Kidney capillary endothelial cell (primary cell): Measurements from ENCODE around the gene ZYX.

Experiments
- DNase-seq: peaks from one replicate; pipeline ENCODE4 v3.0.0-alpha.2; 2018; ENCODE audit warnings: low spot score

ZYX gene, protein sequence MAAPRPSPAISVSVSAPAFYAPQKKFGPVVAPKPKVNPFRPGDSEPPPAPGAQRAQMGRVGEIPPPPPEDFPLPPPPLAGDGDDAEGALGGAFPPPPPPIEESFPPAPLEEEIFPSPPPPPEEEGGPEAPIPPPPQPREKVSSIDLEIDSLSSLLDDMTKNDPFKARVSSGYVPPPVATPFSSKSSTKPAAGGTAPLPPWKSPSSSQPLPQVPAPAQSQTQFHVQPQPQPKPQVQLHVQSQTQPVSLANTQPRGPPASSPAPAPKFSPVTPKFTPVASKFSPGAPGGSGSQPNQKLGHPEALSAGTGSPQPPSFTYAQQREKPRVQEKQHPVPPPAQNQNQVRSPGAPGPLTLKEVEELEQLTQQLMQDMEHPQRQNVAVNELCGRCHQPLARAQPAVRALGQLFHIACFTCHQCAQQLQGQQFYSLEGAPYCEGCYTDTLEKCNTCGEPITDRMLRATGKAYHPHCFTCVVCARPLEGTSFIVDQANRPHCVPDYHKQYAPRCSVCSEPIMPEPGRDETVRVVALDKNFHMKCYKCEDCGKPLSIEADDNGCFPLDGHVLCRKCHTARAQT

DNA sequence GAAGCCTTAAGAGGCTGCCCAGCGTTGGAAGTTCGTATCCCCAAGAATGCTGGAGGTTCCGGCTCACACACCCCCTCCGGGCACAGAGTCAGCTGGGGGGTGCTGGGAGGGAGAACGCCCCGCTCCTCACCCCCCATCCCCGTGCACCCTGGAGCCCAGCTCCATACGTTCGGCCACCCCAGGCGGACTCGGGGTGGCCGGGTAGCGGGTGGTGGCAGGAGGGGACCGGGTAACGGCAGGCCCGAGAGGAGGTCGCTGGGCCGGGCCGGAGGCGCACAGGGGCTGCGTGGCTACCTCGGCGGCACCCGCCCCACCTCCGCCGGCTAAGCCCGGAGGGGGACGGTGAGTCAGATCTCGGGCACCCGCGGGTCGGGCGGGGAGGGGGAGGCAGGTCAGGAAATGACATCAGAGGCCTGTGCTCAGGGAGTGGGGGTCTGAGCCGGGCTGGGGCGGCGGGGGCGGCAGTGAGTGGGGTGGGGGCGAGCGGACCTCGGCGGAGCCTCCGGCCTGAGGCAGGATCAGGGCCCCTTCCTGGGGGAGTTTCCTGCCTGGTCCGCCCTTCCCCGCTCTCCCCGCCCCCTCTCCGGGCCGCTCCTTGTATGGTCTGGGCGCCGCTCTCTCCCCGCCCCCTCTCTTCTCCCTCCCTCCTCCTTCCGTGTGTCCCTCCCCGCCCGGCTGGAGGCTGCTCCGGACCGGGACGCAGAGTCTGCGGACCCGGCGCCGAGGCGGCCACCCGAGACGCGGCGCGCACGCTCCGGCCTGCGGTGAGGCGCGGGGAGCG, at the start of gene ZYX:
Gene ZYX (plus strand): TSS at position 700 of the 781 bp plus-strand sequence. CDS start 227 bp downstream, outside the sequence.
- peak; percentile 94 for DNase-seq

DNA sequence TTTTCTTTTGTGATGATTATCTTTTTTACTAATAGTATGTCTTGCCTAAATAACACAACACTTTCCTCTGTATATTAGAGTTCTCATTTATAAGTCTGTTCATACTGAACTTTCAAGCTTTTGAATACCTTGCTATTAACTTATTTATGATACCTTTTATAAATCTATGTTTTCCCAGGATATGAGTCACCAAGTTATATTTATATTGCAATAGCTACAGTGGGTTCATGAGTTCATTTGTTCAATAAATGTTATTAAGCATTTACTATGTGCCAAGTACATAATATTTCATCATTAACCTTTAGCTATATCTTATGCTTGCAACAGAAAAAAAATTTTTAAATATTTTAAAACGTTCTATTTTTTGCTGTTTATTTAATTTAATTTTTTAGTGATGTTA, 46.9 kb upstream of the ZYX start:
- DNase-seq, result no peak

DNA sequence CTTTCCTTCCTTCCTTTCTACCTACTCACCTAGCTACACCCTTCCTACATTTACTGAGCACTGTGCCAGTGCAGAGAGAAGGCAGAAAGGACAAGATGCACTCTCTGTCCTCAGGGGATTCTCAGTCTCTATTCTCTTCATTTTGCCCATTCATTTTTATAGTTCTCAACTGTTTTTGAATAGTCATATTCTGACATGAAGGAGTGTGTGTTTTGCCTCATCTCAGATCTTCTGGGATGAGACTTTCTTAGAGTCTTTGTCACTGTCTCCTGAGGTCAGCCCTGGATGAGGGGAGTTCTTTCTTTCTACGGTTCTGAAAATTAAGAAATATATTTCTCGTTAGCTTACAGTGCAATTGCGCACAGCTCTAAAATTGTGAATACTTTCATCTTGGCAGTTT, 43.9 kb upstream of the ZYX start:
- DNase-seq, result no peak

DNA sequence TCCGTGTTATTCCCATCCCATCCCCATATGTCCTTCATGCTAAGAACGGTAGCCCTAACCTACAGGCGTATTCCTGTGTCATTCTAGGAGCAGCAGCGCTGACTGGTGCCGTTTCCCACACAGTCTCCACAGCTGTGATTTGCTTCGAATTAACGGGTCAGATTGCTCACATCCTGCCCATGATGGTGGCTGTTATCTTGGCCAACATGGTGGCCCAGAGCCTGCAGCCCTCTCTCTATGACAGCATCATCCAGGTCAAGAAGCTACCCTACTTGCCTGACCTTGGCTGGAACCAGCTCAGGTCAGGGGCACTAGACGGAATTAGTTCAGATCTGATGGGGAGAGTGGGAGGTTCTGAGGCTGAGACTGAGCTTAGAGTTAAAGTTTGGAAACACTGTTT, 39.3 kb upstream of the ZYX start:
- no peak for DNase-seq

DNA sequence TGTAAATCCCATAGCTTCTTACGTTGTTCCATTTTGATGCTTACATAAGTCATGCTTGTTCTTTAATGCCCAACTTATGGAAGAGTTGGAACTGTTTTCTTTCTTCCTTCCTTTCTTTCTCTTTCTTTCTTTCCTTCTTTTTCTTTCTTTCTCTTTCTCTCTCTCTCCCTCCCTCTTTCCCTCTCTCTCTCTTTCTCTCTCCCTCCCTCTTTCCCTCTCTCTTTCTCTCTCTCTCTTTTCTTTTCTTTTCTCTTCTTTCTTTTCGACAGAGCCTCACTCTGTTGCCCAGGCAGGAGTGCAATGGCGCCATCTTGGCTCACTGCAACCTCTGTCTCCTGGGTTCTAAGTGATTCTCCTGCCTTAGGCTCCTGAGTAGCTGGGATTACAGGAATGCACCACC, 37.5 kb upstream of the ZYX start:
- DNase-seq, result no peak

DNA sequence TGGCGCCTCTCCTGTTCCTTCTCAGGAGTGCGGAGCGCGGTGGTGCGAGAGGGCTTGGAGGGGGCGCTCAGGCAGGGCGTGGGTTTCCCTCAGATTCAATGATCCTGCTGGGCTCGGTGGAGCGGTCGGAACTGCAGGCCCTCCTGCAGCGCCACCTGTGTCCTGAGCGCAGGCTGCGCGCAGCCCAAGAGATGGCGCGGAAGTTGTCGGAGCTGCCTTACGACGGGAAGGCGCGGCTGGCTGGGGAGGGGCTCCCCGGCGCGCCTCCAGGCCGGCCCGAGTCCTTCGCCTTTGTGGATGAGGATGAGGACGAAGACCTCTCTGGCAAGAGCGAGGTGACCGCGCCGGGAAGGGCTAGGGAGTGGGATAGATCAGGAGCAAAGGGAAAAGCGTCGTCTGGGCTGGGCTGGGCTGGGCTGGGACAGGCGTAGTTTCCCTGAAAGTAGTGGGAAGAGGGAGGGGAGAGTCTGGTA, 35.7 kb upstream of the ZYX start:
- peak; percentile 46 for DNase-seq

DNA sequence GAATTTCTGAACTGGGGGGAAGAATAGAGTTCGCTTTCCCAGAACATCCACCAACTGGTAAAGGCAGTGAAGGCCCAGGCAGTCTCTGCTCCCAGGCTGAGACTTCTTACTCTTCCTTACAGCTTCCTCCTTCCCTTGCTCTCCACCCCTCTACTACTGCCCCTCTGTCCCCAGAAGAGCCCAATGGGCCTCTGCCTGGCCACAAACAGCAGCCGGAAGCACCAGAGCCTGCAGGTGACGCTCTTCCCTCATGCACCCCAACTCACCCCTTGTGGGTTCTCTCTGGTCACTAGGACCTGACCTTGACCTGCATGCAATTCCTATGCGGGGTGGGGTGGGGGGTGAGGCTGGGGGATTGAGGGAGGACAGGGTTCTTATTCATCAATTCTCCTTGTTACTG, 35.1 kb upstream of the ZYX start:
- DNase-seq, result no peak

DNA sequence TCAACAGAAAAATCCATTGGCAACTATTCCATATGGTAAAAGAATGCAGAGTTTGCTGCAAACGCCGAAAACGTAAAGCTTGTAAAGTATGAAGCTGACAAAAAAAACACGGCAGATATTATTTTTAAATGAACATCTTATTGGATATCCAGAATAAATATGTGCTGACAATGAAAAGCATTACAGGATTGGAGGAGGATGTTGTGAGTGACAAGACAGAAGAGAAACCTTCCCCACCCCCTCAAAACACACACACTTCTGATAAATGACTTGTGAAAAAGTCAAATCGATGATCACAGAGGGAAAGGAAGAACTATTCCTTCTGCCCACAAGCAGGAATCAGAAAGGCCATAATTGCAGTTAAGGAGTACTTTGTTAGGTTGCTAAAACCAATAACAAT, 33.2 kb upstream of the ZYX start:
- no peak for DNase-seq

DNA sequence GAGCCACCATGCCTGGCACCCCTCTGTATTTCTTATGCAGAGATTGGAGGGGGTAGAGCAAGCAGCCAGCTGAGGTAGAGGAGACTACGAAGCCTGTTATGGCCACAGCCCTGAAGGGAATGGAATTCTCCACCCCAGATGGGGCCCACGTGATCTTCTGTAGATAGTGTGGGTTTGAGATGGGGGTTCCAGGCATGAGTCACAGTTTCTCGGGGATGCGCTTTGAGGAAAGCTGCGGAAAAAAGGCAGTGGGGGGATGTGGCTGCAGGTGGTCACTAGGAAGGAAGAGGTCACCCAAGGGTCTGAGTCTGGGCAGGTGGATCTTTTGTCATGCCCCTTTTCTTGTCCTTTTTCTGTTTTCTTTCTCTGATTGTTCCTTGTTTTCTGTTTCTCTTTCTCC, 30.1 kb upstream of the ZYX start:
- DNase-seq, result no peak

DNA sequence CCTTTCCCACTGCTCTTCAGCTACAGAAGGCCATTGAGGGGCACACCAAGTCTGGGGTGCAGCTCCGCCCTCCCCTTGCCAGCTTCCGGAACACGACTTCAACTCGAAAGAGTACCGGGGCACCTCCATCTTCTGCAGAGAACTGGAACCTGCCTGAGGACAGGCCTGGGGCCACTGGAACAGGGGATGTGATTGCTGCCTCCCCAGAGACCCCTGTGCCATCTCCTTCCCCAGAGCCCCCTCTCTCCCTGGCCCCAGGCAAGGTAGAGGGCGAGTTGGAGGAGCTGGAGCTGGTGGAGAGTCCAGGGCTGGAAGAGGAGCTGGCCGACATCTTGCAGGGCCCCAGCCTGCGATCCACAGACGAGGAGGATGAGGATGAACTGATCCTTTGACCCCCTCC, 29.6 kb upstream of the ZYX start:
- DNase-seq, result no peak

DNA sequence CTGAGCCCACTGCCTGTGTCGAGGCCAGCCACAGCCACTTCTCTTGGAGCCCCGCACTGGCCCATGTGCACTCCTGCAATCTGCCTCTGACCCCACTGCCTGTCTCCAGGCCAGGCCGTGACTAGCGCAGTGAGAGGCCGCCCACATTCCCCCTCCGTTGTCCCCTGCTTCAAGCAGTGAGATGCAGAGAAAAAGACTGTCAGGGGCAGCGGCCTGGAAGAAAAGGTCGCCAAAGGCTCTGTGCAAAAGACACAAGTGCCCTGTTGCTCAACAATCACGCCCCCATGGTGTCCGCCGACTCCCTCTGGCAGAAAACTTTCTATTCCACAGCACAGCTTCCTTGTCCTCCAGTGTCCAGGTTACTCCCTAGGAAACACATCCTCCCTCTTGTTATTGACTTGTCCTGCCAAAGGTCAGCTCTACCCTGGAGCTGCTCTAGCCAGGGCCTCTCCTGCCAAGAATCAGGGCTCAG, 28.6 kb upstream of the ZYX start:
- no peak for DNase-seq

DNA sequence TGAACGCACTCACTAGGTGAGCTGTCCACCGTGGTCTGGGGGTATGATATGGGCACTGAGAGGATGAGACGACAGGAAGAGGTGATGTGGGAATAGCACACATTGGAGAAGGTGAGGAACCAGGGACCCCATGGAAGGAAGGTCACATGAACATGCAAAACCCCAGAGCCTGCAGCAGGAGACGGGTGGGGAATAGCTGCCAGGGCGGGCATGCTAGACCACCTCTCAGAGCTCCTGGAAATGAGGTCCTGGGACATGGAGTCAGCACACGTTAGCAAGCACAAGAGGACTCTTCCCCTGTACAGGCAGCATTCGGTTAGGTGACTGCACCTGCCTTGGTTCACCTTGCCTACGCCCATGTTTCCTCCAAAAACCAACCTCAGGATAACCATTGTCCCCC, 26.8 kb upstream of the ZYX start:
- DNase-seq, result no peak

DNA sequence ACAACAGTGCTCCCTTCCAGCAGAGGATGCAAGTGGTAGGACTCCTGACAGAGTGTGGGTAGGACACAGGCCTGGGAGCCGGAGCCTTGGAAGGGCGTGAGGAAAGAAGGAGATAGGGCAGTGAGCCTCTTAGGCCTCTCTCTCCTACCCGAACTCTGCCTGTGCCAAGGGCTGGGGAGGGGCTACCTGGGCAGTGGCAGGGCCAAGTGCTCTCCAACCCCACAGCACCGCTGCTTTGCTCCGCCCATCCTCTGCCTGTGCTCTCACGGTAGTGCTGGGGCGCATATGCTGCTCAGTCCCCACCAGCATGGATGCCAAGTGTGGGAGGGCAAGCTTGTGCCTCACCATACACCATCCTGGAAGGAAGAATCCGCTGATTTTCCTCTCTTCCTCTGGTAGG, 26.2 kb upstream of the ZYX start:
- DNase-seq, result no peak

DNA sequence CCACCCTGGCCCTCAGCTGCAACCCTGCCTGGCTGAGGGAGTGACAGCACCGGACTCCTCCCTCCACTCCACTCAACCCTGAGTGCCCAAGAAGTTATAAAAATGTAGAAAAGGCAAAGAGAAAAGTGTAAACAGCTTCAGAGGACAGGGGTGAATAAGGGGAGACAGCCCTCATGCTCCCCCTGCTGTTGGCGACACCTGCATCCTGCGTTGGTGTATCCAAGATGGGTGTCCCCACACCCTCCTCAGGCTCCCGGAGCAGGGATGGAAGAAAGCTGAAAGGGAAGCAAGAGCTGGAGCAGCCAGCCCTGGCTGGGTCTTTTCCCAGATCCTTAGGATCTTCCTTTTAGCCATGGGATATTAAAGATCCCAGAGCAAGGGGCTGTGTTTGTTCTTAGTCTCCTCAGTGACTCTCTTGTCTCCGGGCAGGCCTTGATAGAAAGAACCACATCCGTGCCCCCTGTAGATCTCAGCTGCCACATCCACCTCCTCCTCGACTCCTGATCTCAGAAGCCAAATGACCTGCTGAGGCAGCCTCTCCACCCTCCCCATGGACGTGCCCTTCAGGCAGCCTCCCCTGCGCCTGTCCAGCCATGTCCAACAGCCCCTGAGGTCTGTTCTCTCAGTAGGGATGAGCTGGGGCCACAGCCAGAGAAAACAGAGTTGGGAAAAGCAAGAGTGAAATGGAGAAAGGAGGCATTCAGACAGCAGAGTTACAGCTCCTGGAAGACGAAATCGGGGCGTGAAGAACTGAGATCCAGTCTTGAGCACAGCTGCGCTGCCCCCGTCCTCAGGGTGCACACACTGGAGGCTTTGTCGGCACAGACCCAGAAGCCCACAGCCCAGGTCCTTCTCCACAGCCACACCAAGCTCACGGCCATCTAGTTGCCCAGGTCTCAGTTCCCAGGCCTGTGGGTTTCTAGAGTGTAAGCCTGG, 25.4 kb upstream of the ZYX start:
- no peak for DNase-seq

DNA sequence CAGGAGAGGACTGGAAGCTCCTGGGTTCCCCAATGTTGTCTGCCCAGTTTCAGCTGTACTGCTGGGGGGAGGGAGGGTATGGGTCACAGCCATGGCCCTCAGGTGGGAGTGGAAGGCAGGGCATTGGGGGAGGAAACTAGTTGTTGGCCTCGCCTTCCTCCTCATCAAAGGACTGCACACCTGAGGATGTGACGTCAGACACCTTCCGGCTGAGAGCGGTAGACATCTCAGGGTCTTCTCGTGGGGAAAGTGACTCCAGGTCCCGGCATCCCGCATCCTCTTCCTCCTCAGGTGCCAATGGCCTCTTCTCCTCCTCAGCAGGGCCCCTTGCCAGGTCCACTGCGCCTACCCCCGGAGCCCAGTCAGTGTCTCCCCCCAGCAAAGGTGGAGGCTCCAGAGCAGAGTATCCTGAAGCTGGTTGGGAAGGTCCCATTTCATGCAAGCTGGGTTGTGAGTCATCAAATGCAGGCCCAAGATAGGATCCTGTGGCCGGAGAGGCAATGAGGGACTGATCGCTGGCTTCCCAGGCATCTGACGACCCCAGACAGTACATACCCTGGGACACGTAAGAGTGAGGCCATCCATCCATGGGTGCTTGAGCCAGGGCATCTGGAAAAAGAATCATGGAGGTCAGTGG, 24.6 kb upstream of the ZYX start:
- no peak for DNase-seq

DNA sequence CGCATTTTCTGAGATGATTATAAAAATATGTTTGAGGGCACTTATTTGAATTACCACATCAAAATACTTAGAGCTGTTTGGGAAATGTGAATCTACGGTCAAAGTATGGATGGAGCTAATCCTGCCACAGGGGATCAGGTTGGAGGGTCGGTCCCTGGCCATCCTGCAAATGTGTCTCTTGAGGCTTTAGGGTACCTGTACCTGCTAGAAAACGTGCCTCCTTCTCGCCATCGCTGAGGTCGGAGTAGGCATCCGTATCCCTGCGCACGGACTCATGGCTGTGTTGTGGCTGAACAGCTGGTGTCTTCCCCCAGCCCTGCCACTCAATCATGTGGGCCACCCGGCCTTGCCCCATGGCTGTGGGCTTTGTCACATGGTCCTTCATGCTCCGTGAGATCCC, 22.5 kb upstream of the ZYX start:
- no peak for DNase-seq

DNA sequence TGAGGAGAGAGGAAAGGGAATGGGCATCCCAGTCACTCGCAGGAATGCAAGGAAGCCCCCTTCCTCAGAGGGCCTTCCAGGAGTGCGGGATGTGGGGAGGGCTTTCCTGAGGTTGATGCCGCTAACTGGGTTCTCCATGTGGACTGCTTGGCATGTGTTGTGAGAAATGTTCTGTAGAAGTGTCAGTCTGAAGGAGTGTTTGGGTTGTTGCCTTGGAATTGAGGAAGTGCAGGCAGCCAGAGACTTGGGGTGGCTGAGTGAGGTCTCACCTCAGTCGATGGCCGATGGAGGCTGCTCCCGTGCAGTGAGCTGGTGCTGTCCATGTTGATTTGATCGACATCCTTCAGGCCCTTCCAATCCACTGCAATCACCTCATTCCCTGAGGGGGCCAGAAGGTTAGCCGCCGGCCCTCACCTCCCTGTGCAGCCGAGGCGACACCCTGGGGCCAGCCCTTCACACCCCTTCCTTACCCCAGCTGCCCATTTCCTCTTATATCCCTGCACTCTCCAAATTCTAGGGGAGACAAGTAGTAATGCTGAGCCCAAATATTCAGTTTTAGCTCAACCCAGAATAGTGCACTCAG, 21.3 kb upstream of the ZYX start:
- no peak for DNase-seq

DNA sequence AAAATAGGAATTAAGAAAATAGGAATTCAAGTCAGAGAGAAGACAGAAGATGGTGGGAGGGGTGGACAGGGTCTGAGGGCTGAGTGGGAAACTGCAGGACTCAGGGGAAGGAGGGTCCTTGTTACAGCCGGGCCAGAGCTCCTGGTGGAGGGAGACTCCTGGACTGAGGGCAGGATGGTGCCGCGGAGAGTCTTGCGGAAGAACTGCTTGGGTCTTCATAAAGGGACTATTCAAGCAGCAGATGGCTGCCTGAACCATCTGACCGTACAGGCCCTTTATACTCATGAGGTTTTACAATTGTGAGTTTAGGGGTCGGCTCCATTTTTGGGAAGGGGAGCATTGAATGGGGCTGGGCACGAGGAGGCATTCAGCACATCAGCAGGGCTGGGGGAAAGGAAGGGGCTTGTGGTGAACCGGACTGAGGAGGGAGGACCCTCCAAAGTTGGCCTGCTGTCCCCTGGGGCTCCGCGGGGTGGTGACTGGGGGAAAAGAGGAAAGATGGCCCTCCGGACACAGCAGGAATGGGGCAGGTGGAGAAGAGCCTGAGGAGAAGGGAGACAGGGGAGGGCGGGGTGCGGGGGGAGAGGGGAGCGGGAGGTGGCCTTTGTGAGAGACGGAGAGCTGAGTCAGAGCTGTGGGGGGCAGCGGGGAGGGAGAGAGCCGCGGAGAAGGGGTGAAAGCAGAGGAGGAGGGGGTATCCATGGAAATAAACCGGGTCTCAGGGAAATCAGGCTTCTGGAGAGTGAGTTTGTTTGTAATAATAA, 20.2 kb upstream of the ZYX start:
- DNase-seq, result no peak

DNA sequence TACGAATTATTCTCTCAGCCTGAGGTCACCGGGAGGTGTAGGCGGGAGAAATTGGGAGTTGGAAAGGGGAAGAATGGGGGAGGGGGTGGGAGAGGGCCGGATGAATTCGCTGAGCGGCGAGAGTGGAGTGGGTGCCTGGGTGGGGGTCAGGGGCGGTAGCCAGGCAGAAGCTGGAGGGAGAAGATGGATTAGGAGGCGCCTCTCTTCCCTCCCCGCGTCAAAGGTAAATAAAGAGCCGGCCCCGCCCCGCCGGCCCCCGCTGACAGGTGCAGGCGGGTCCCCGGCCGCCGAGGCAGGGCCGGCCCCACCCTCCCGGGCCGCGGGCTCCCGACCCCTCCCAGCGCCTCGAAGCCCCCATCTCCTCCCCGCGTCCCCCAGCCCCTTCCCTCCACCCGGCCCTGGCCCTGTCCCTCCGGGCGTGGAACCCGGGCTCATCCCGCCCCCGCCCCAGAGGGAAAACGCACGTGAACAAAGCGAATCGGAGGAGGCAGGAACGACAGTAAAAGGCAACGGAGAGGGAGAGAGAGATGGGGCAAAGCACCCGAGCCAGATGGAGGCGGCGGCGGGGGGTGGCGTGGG, 19.5 kb upstream of the ZYX start:
- no peak for DNase-seq
